Activated CD4-positive, alpha-beta T cell treated with anti-CD3 and anti-CD28 coated beads, Interleukin-2, amount 10 ng/mL, durations not matched to agents 7 days and 5 days (primary cell): ENCODE measurements around the gene ACYP2. TPM values are rescaled to one million over a fixed set of nuclear protein-coding genes. Genes with fewer than 3 reads are reported as not detected.
"Not testable (repeated sequence)": the region's sequence is repeated elsewhere in the genome, so short reads cannot be mapped to it uniquely, and the experiment has no call there.

Source experiments
- CTCF ChIA-PET: fragments of 350-600 bp; sonication (Branson Sonifier 250); formaldehyde crosslinking; loops from one replicate; lab custom pipeline; 2021; ENCODE audit warnings: antibody characterized with exemption; lab: Charles Lee
- POLR2A ChIA-PET: fragments of 350-600 bp; sonication (Branson Sonifier 250); formaldehyde crosslinking; loops from one replicate; lab custom pipeline; 2021; ENCODE audit warnings: antibody characterized with exemption; lab: Charles Lee
- DNase-seq: peaks from one replicate; pipeline ENCODE4 v3.0.0-alpha.2; 2020
- H3K27ac Mint-ChIP-seq: one replicate; pipeline ENCODE4 v1.8.0; 2021; ENCODE audit warnings: mild to moderate bottlenecking, moderate library complexity, mixed read lengths
- H3K27me3 Mint-ChIP-seq: one replicate; pipeline ENCODE4 v1.8.0; 2021; ENCODE audit warnings: mixed read lengths
- H3K36me3 Mint-ChIP-seq: one replicate; pipeline ENCODE4 v1.8.0; 2021; ENCODE audit warnings: low read depth, mixed read lengths
- H3K4me1 Mint-ChIP-seq: one replicate; pipeline ENCODE4 v1.8.0; 2021; ENCODE audit warnings: mixed read lengths
- H3K4me3 Mint-ChIP-seq: one replicate; pipeline ENCODE4 v1.8.0; 2021; ENCODE audit warnings: mild to moderate bottlenecking, moderate library complexity, mixed read lengths
- H3K9me3 Mint-ChIP-seq: one replicate; pipeline ENCODE4 v1.8.0; 2021; ENCODE audit warnings: mixed read lengths
- total RNA-seq, 2 experiments: library from RNA; stranded (reverse); gene quantifications; one replicate each; pipeline ENCODE4 v1.2.3, GENCODE V29; 2021

ACYP2 gene
- total RNA-seq = 10 to 100 TPM; 12.9 to 13.1 TPM

- POLR2A ChIA-PET = interaction anchor here (0.6 kb wide), 1 partner anchor 13 kb away, joined by 3 read pairs; no protein-coding TSS in a partner anchor
- Mint-ChIP-seq H3K36me3 (peaks cover 29% of the 10 kb centered on the region), H3K4me1 (peaks cover 20% of the 10 kb centered on the region)
Observed at GRCh38 chr2:54115284-54116137, at the start of gene ACYP2. Gene ACYP2 (plus strand): TSS chr2:54115615.

GRCh38 chr2:54065891-54066290 is 49.5 kb upstream of the ACYP2 start:
- Mint-ChIP-seq H3K4me3 (no peak overlapping the region), H3K4me1 (no peaks in the 10 kb centered on the region), H3K27me3 (no peaks in the 10 kb centered on the region), H3K27ac (no peak overlapping the region), H3K36me3 (no peaks in the 10 kb centered on the region), H3K9me3 (no peaks in the 10 kb centered on the region)
- DNase-seq = no peak
- ChIA-PET CTCF (no interaction called here), POLR2A (no interaction called here)

More at GRCh38 chr2:54115284-54116137, at the start of gene ACYP2:
- peak; percentile 92 for DNase-seq
- CTCF ChIA-PET = interaction anchor here (1.6 kb wide), 1 partner anchor 9 kb away, joined by 5 read pairs; no protein-coding TSS in a partner anchor
- peak within 1 kb of the TSS; percentile 100 for H3K27ac Mint-ChIP-seq
- peaks cover 11% of the 10 kb centered on the region for H3K9me3 Mint-ChIP-seq
- H3K4me3 Mint-ChIP-seq = peak within 1 kb of the TSS; percentile 95
- H3K27me3 Mint-ChIP-seq = peaks cover 5% of the 10 kb centered on the region

GRCh38 chr2:54067851-54068375 is 47.5 kb upstream of the ACYP2 start:
- no peak overlapping the region for H3K4me3 Mint-ChIP-seq
- no peaks in the 10 kb centered on the region for H3K27me3 Mint-ChIP-seq
- no peaks in the 10 kb centered on the region for H3K36me3 Mint-ChIP-seq
- POLR2A ChIA-PET = no interaction called here
- CTCF ChIA-PET = no interaction called here
- H3K27ac Mint-ChIP-seq = no peak overlapping the region
- DNase-seq = no peak
- no peaks in the 10 kb centered on the region for H3K9me3 Mint-ChIP-seq
- H3K4me1 Mint-ChIP-seq = no peaks in the 10 kb centered on the region

GRCh38 chr2:54072483-54072882 is 42.9 kb upstream of the ACYP2 start:
- H3K4me3 Mint-ChIP-seq, H3K9me3 Mint-ChIP-seq, H3K27ac Mint-ChIP-seq, POLR2A ChIA-PET, H3K27me3 Mint-ChIP-seq, H3K4me1 Mint-ChIP-seq, CTCF ChIA-PET, DNase-seq, H3K36me3 Mint-ChIP-seq: not testable (repeated sequence)

DNA sequence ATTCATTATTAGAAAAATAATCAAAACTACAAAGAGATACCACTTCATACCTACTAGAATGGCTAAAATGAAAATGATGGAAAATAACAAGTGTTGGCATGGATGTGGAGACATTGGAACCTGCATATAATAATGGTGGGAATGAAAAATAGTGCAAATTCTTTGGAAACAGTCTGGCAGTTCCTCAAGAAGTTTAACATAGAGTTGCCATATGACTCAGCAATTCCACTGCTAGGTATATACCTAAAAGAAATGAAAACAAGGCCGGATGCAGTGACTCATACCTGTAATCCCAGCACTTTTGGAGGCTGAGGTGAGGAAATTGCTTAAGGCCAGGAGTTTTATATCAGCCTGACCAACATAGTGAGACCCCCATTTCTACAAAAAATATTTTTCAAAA is 41.6 kb upstream of the ACYP2 start:
- no peaks in the 10 kb centered on the region for H3K36me3 Mint-ChIP-seq
- DNase-seq = no peak
- ChIA-PET CTCF (interaction anchor here (0.6 kb wide), 2 partner anchors 15 to 27 kb away, joined by 3 read pairs; no protein-coding TSS in a partner anchor), POLR2A (no interaction called here)
- peak overlapping the region; percentile 41 for H3K27ac Mint-ChIP-seq
- no peaks in the 10 kb centered on the region for H3K9me3 Mint-ChIP-seq
- H3K27me3 Mint-ChIP-seq = no peaks in the 10 kb centered on the region
- no peak overlapping the region for H3K4me3 Mint-ChIP-seq
- peaks cover 9% of the 10 kb centered on the region for H3K4me1 Mint-ChIP-seq

DNA sequence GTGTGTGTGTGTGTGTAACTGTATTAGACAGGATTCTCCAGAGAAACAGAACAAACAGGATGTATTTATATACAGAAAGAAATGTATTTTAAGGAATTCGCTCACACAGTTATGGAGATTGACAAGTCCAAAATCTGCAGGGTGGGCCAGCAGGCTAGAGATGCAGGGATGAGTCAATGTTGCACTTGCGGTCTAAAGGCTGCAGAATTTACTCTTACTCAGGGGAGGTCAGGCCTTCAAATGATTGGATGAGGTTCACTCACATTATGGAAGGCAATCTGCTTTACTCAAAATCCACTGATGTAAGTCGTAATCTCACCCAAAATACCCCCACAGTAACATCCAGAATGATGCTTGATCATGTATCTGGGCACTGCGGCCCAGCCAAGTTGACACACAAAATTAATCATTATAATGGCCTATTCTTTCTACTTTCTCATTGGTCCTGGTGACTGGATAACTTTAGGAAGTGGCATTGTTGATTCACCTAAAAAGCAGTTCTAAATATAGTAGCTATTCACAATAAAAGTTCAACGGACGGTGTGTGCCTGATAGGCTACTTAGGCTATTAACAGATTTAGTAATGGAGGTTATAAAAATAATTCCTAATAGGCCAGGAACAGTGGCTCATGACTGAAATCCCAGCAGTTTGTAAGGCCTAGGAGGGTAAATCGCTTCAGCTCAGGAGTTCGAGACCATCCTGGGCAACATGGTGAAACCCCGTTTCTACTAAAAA is 40.6 kb upstream of the ACYP2 start:
- Mint-ChIP-seq H3K4me3 (no peak overlapping the region), H3K9me3 (no peaks in the 10 kb centered on the region), H3K36me3 (no peaks in the 10 kb centered on the region), H3K27me3 (no peaks in the 10 kb centered on the region), H3K27ac (no peak overlapping the region), H3K4me1 (peaks cover 9% of the 10 kb centered on the region)
- POLR2A ChIA-PET = no interaction called here
- CTCF ChIA-PET = interaction anchor here (1.7 kb wide), 1 partner anchor 22 kb away, joined by 4 read pairs; no protein-coding TSS in a partner anchor
- no peak for DNase-seq

- no peak overlapping the region for H3K4me3 Mint-ChIP-seq
- no peaks in the 10 kb centered on the region for H3K9me3 Mint-ChIP-seq
- peaks cover 11% of the 10 kb centered on the region for H3K4me1 Mint-ChIP-seq
- CTCF ChIA-PET = interaction anchor here (0.5 kb wide), 1 partner anchor 990 kb away, joined by 3 read pairs; no protein-coding TSS in a partner anchor
- H3K36me3 Mint-ChIP-seq = no peaks in the 10 kb centered on the region
- no peak overlapping the region for H3K27ac Mint-ChIP-seq
- H3K27me3 Mint-ChIP-seq = no peaks in the 10 kb centered on the region
- POLR2A ChIA-PET = no interaction called here
- no peak for DNase-seq
Observed at GRCh38 chr2:54076586-54076985, 38.8 kb upstream of the ACYP2 start.

- no peak overlapping the region for H3K27ac Mint-ChIP-seq
- H3K9me3 Mint-ChIP-seq = no peaks in the 10 kb centered on the region
- no peak for DNase-seq
- H3K4me3 Mint-ChIP-seq = no peak overlapping the region
- no peaks in the 10 kb centered on the region for H3K36me3 Mint-ChIP-seq
- POLR2A ChIA-PET = no interaction called here
- peaks cover 12% of the 10 kb centered on the region for H3K4me1 Mint-ChIP-seq
- no peaks in the 10 kb centered on the region for H3K27me3 Mint-ChIP-seq
- CTCF ChIA-PET = interaction anchor here (0.5 kb wide), 1 partner anchor 989 kb away, joined by 3 read pairs; no protein-coding TSS in a partner anchor
Observed at GRCh38 chr2:54077088-54077900, 38.1 kb upstream of the ACYP2 start.

- no peak overlapping the region for H3K27ac Mint-ChIP-seq
- no peaks in the 10 kb centered on the region for H3K27me3 Mint-ChIP-seq
- H3K4me1 Mint-ChIP-seq = peaks cover 9% of the 10 kb centered on the region
- H3K36me3 Mint-ChIP-seq = no peaks in the 10 kb centered on the region
- POLR2A ChIA-PET = no interaction called here
- no peak overlapping the region for H3K4me3 Mint-ChIP-seq
- CTCF ChIA-PET = interaction anchor here (1.0 kb wide), 1 partner anchor 8 kb away, joined by 4 read pairs; no protein-coding TSS in a partner anchor
- no peaks in the 10 kb centered on the region for H3K9me3 Mint-ChIP-seq
- DNase-seq = no peak
Observed at GRCh38 chr2:54079331-54079730, 36.1 kb upstream of the ACYP2 start.

DNA sequence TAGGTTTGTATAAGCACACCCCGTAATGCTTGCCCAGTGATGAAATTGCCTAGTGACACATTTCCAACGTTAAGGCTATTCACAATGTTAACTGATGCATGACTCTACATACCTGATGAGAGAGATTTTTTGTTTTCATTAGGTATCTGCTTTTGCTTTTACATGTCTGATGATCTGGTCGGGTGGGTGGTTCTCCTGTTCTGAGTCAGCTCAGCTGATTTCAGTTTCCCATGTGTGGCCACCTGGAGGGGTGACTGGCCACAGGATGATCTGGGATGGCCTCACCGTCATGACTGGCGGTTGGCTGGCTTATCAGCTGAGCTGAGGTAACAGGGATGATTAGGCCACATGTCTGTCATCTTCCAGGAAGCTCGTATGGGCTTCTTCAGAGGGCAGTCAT is 33.8 kb upstream of the ACYP2 start:
- no peaks in the 10 kb centered on the region for H3K36me3 Mint-ChIP-seq
- DNase-seq = peak; percentile 27
- peaks cover 9% of the 10 kb centered on the region for H3K4me1 Mint-ChIP-seq
- H3K4me3 Mint-ChIP-seq = no peak overlapping the region
- POLR2A ChIA-PET = no interaction called here
- no peak overlapping the region for H3K27ac Mint-ChIP-seq
- CTCF ChIA-PET = no interaction called here
- H3K27me3 Mint-ChIP-seq = no peaks in the 10 kb centered on the region
- no peaks in the 10 kb centered on the region for H3K9me3 Mint-ChIP-seq

- no peak for DNase-seq
- peaks cover 5% of the 10 kb centered on the region for H3K4me1 Mint-ChIP-seq
- no peak overlapping the region for H3K4me3 Mint-ChIP-seq
- ChIA-PET POLR2A (no interaction called here), CTCF (interaction anchor here (0.7 kb wide), 1 partner anchor 1107 kb away, joined by 3 read pairs; no protein-coding TSS in a partner anchor)
- no peaks in the 10 kb centered on the region for H3K9me3 Mint-ChIP-seq
- no peak overlapping the region for H3K27ac Mint-ChIP-seq
- H3K27me3 Mint-ChIP-seq = no peaks in the 10 kb centered on the region
- no peaks in the 10 kb centered on the region for H3K36me3 Mint-ChIP-seq
Observed at GRCh38 chr2:54083021-54083420, 32.4 kb upstream of the ACYP2 start.

- no peaks in the 10 kb centered on the region for H3K9me3 Mint-ChIP-seq
- ChIA-PET POLR2A (no interaction called here), CTCF (interaction anchor here (0.7 kb wide), 1 partner anchor 1106 kb away, joined by 3 read pairs; no protein-coding TSS in a partner anchor)
- peaks cover 5% of the 10 kb centered on the region for H3K4me1 Mint-ChIP-seq
- H3K4me3 Mint-ChIP-seq = no peak overlapping the region
- DNase-seq = no peak
- H3K27ac Mint-ChIP-seq = no peak overlapping the region
- no peaks in the 10 kb centered on the region for H3K36me3 Mint-ChIP-seq
- H3K27me3 Mint-ChIP-seq = no peaks in the 10 kb centered on the region
Observed at GRCh38 chr2:54083445-54083844, 32.0 kb upstream of the ACYP2 start.
